ENCODE results near the gene PCDHB3.

DNA sequence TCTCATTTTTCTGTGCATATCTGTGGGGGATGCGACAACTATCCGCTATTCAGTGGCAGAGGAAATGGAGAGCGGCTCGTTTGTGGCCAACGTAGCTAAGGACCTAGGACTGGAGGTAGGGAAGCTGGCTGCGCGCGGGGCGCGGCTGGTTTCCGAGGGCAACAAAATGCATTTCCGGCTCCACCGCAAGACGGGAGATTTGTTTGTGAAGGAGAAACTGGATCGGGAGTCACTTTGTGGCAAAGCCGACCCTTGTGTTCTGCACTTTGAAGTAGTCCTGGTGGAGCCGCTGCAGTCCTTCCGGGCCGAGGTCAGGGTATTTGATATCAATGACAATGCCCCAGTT is 48.8 kb upstream of the PCDHB3 start:
- TF ChIP-seq POLR2A (IDR thresholded peaks at IDR 0.05) = no peak
- TF ChIP-seq, protein P1, sequence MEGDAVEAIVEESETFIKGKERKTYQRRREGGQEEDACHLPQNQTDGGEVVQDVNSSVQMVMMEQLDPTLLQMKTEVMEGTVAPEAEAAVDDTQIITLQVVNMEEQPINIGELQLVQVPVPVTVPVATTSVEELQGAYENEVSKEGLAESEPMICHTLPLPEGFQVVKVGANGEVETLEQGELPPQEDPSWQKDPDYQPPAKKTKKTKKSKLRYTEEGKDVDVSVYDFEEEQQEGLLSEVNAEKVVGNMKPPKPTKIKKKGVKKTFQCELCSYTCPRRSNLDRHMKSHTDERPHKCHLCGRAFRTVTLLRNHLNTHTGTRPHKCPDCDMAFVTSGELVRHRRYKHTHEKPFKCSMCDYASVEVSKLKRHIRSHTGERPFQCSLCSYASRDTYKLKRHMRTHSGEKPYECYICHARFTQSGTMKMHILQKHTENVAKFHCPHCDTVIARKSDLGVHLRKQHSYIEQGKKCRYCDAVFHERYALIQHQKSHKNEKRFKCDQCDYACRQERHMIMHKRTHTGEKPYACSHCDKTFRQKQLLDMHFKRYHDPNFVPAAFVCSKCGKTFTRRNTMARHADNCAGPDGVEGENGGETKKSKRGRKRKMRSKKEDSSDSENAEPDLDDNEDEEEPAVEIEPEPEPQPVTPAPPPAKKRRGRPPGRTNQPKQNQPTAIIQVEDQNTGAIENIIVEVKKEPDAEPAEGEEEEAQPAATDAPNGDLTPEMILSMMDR (IDR thresholded peaks at IDR 0.05) = no peak

All from tibial nerve (tissue), 3 donors.